Measurements from ENCODE around the gene GOLT1A.

Gene GOLT1A

GRCh38 chr1:204154568-204155255, 59.1 kb downstream of the GOLT1A start:
- DNase-seq (ENCODE audit: low spot score): no peak

GRCh38 chr1:204153667-204154066, 60.1 kb downstream of the GOLT1A start:
- DNase-seq (ENCODE audit: low spot score): no peak

GRCh38 chr1:204152310-204153044, 61.3 kb downstream of the GOLT1A start:
- no peak for DNase-seq (ENCODE audit: low spot score)

GRCh38 chr1:204151552-204152309, 62.1 kb downstream of the GOLT1A start, which contains the start of gene ETNK2:
ETNK2 (minus strand) TSS chr1:204152044; CDS start chr1:204151852, 192 bp downstream.
- peak; percentile 51 for DNase-seq (ENCODE audit: low spot score)

GRCh38 chr1:204150702-204151551, 62.9 kb downstream of the GOLT1A start:
- no peak for DNase-seq (ENCODE audit: low spot score)

GRCh38 chr1:204149635-204150565, 63.9 kb downstream of the GOLT1A start:
- peak; percentile 33 for DNase-seq (ENCODE audit: low spot score)

- no peak for DNase-seq (ENCODE audit: low spot score)
Measured at GRCh38 chr1:204149107-204149506, 64.7 kb downstream of the GOLT1A start.

All from SW480 (cell line).